Body of pancreas (tissue), 4 donors: ENCODE data around the gene PTPA. TPM values are rescaled to one million over a fixed set of nuclear protein-coding genes. Genes with fewer than 3 reads are reported as not detected.
"Not testable (repeated sequence)": the region's sequence is repeated elsewhere in the genome, so short reads cannot be mapped to it uniquely, and the experiment has no call there.

Source experiments
- ATAC-seq: fragments of 150-250 bp; one replicate; pipeline ENCODE4 v1.9.1; 2016
- DNase-seq, 4 donors: peaks; one replicate each; pipeline ENCODE4 v3.0.0-alpha.2; 2019
- H3K27ac ChIP-seq, 4 donors: fragments of 200-600 bp; sonication (generic); 1 replicate in 3 of 4; 2 replicates in 1 of 4; pipeline versions ENCODE4 v1.5.1 to v1.6.1; 2016 to 2019; ENCODE audit warnings: mild to moderate bottlenecking in 1 of 4, mixed read lengths in 1 of 4, moderate library complexity in 1 of 4
- H3K27me3 ChIP-seq, 2 donors: fragments of 200-600 bp; sonication (generic); one replicate each; pipeline ENCODE4 v1.6.0; 2016; ENCODE audit warnings: mild to moderate bottlenecking in 1 of 2
- H3K36me3 ChIP-seq, 2 donors: fragments of 200-600 bp; sonication (generic); replicated peaks in 1 of 2; 2 replicates each; pipeline ENCODE4 v1.5.1; 2016; ENCODE audit warnings: low read depth in 2 of 2; ENCODE audit not compliant: insufficient read depth in 1 of 2
- H3K4me1 ChIP-seq: fragments of 200-600 bp; sonication (generic); one replicate; pipeline ENCODE4 v1.6.0; 2016
- H3K4me3 ChIP-seq, 2 donors: fragments of 200-600 bp; sonication (generic); 1 replicate in 1 of 2; 2 replicates in 1 of 2; pipeline ENCODE4 v1.5.1; 2016 to 2019
- H3K9me3 ChIP-seq, 3 donors: fragments of 200-600 bp; sonication (generic); 1 replicate in 2 of 3; 2 replicates in 1 of 3; pipeline ENCODE4 v1.5.1; 2016
- POLR2A ChIP-seq, 3 donors: fragments of 450-650 bp; IDR thresholded peaks; one replicate each; pipeline ENCODE4 v1.6.1; 2016; ENCODE audit warnings: antibody characterized with exemption in 3 of 3, mild to moderate bottlenecking in 2 of 3
- WGBS, 2 donors: methylation state at CpG; one replicate each; pipeline ENCODE4 v1.1.5; 2017; 5-methylcytosine and 5-hydroxymethylcytosine counted together
- intact Hi-C: fragments of 100-400 bp; cut with DNase I; formaldehyde crosslinking; loops from one replicate; pipeline ENCODE4 v1.15.1; 2023
- total RNA-seq, 2 donors: library from RNA; depleted of rRNA; stranded (reverse); fragments of >200 nt; gene quantifications; one replicate each; pipeline ENCODE4 v1.1.0, GENCODE V29; 2016
- TF ChIP-seq, protein P1 (sequence below), 7 experiments: fragments of 450-650 bp in 4 of 7; fragments of 200-600 bp in 3 of 7; sonication (generic) in 3 of 7; IDR thresholded peaks; one replicate each; pipeline ENCODE4 v1.5.1; 2016 to 2019; ENCODE audit warnings: antibody characterized with exemption in 7 of 7

The PTPA gene
- total RNA-seq, 2 donors from 2014 or later, result 32.7 to 52.1 TPM

DNA sequence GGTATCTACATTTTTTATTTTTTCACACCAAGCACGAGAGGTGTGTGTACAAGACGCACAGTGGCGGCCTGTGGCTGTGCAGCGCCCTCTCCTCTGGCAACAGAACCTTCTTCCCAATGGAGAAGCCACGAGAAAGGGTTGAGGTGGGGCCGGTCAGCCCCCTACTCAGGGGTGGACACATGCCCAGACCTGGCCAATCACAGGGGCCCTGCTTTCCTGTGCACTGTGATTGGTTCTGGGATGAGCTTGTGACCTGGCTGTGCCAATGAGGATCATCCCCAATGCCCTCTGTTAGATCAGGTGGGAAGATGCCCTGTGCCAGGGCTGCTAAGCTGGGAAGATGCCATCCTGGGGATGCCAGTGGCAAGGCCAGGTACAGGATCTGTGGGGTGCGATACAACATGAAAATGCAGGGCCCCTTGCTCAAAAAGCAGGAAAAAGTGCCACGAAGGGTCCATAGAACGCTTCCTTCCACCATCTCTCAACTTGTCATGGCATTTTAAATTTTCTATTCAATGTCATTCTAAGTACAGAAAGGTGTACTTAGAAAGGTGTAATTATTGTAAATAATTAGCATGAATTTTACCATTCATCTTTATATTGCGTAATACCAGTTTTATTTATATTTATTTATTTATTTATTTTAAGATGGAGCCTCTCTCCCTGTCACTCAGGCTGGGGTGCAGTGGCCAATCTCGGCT is 51.4 kb downstream of the PTPA start:
- WGBS, 2 donors, result 86 to 93% methylated on average over 10 to 11 of the region's 11 CpGs
- H3K9me3 ChIP-seq, result no peaks in the 10 kb centered on the region
- H3K36me3 ChIP-seq, result no peaks in the 10 kb centered on the region
- intact Hi-C loops, result no loop called here
- H3K27me3 ChIP-seq, result no peaks in the 10 kb centered on the region
- DNase-seq, result no peak
- H3K4me1 ChIP-seq, result peaks cover 28% of the 10 kb centered on the region
- no peak overlapping the region for H3K4me3 ChIP-seq
- H3K27ac ChIP-seq, result no peak overlapping the region
- ATAC-seq, result no peak
- no peak for TF ChIP-seq POLR2A (IDR thresholded peaks at IDR 0.05)
- TF ChIP-seq, protein P1, sequence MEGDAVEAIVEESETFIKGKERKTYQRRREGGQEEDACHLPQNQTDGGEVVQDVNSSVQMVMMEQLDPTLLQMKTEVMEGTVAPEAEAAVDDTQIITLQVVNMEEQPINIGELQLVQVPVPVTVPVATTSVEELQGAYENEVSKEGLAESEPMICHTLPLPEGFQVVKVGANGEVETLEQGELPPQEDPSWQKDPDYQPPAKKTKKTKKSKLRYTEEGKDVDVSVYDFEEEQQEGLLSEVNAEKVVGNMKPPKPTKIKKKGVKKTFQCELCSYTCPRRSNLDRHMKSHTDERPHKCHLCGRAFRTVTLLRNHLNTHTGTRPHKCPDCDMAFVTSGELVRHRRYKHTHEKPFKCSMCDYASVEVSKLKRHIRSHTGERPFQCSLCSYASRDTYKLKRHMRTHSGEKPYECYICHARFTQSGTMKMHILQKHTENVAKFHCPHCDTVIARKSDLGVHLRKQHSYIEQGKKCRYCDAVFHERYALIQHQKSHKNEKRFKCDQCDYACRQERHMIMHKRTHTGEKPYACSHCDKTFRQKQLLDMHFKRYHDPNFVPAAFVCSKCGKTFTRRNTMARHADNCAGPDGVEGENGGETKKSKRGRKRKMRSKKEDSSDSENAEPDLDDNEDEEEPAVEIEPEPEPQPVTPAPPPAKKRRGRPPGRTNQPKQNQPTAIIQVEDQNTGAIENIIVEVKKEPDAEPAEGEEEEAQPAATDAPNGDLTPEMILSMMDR (IDR thresholded peaks at IDR 0.05), result no peak

GRCh38 chr9:129163198-129163670 is 52.0 kb downstream of the PTPA start:
- H3K36me3 ChIP-seq, intact Hi-C loops, ATAC-seq, H3K9me3 ChIP-seq, H3K4me3 ChIP-seq, DNase-seq, H3K27me3 ChIP-seq: not testable (repeated sequence)
- Histone ChIP-seq H3K4me1 (peaks cover 34% of the 10 kb centered on the region), H3K27ac (peak overlapping the region; percentile 55 to 81 (median 70))
- 74 to 78% methylated on average over 5 of the region's 5 CpGs for WGBS, 2 donors

GRCh38 chr9:129163753-129164152 is 52.5 kb downstream of the PTPA start:
- Histone ChIP-seq H3K27me3 (no peaks in the 10 kb centered on the region), H3K27ac (peak overlapping the region; percentile 55 to 81 (median 70)), H3K36me3 (no peaks in the 10 kb centered on the region), H3K4me3 (no peak overlapping the region), H3K4me1 (peaks cover 38% of the 10 kb centered on the region), H3K9me3 (no peaks in the 10 kb centered on the region)
- ATAC-seq, result no peak
- TF ChIP-seq, protein P1 (IDR thresholded peaks at IDR 0.05), result no peak
- TF ChIP-seq POLR2A (IDR thresholded peaks at IDR 0.05), result no peak
- DNase-seq, result no peak
- 60 to 86% methylated on average over 1 to 10 of the region's 10 CpGs for WGBS, 2 donors
- intact Hi-C loops, result no loop called here

GRCh38 chr9:129164246-129164930 is 53.2 kb downstream of the PTPA start:
- H3K27ac ChIP-seq, result peak overlapping the region; percentile 55 to 81 (median 70)
- no peaks in the 10 kb centered on the region for H3K9me3 ChIP-seq
- DNase-seq (peak in 3 of 4 donors; percentile 69 to 72 (median 71)), ATAC-seq (peak; percentile 39)
- WGBS, 2 donors, result 47 to 48% methylated on average over 9 of the region's 9 CpGs
- H3K4me3 ChIP-seq, result no peak overlapping the region
- H3K4me1 ChIP-seq, result peaks cover 38% of the 10 kb centered on the region
- TF ChIP-seq, protein P1 (IDR thresholded peaks at IDR 0.05), result no peak
- TF ChIP-seq POLR2A (IDR thresholded peaks at IDR 0.05), result no peak
- H3K36me3 ChIP-seq, result no peaks in the 10 kb centered on the region
- H3K27me3 ChIP-seq, result no peaks in the 10 kb centered on the region
- intact Hi-C loops, result no loop called here

DNA sequence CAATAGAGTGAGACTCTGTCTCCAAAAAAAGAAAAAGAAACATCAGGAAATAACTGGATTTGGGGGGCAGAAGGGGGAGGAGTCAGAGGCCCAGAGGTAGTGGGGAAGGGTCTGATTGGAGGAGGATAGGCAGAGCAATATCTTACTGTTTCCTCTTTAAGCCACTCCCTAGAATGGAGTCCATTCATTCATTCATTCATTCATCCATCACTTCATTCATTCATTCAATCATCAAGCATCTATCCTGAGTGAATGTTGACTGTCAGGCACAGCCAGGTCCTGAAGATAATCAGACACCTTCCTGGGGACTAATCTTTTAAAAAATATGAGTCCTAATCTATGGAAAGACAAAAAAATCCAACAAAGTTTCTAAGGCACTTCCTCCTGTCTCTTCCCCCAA is 54.0 kb downstream of the PTPA start:
- TF ChIP-seq, protein P1 (IDR thresholded peaks at IDR 0.05), result no peak
- TF ChIP-seq POLR2A (IDR thresholded peaks at IDR 0.05), result no peak
- Histone ChIP-seq H3K4me3 (no peak overlapping the region), H3K27me3 (no peaks in the 10 kb centered on the region), H3K4me1 (peaks cover 38% of the 10 kb centered on the region), H3K9me3 (no peaks in the 10 kb centered on the region), H3K27ac (peak overlapping the region in 3 of 4 donors; percentile 55 to 81 (median 72)), H3K36me3 (no peaks in the 10 kb centered on the region)
- no peak for ATAC-seq
- intact Hi-C loops, result no loop called here
- DNase-seq, result no peak
